Smooth muscle cell (in vitro differentiated cells): ENCODE data around the gene ELK3. TPM values are rescaled to one million over a fixed set of nuclear protein-coding genes. Genes with fewer than 3 reads are reported as not detected.
A peak's percentile ranks its signal among the peaks of the same experiment; 100 is the strongest.

Source experiments
- DNase-seq: peaks from one replicate; lab custom pipeline; 2025; ENCODE audit not compliant: unreplicated experiment; lab: John Stamatoyannopoulos, UW
- H2AFZ ChIP-seq: fragments of 200-600 bp; sonication (generic); 2 replicates; pipeline ENCODE4 v1.6.0; 2016; ENCODE audit warnings: antibody characterized with exemption, low read depth, mild to moderate bottlenecking
- H3F3A ChIP-seq: fragments of 200-600 bp; sonication (generic); 2 replicates; pipeline ENCODE4 v1.6.0; 2017; ENCODE audit warnings: antibody characterized with exemption, low read depth
- H3K27ac ChIP-seq: fragments of 200-600 bp; sonication (generic); 2 replicates; pipeline ENCODE4 v1.5.1; 2016; ENCODE audit warnings: low read depth, mild to moderate bottlenecking
- H3K27me3 ChIP-seq: fragments of 200-600 bp; sonication (generic); 2 replicates; pipeline ENCODE4 v1.6.1; 2016; ENCODE audit warnings: low read depth, mild to moderate bottlenecking
- H3K36me3 ChIP-seq: fragments of 200-600 bp; sonication (generic); 2 replicates; pipeline ENCODE4 v1.5.1; 2016; ENCODE audit warnings: low read depth
- H3K4me1 ChIP-seq: fragments of 200-600 bp; sonication (generic); 2 replicates; pipeline ENCODE4 v1.5.1; 2016; ENCODE audit warnings: low read depth
- H3K4me2 ChIP-seq: fragments of 200-600 bp; sonication (generic); 2 replicates; pipeline ENCODE4 v1.6.0; 2016; ENCODE audit warnings: mild to moderate bottlenecking
- H3K4me3 ChIP-seq: fragments of 200-600 bp; sonication (generic); 2 replicates; pipeline ENCODE4 v1.5.1; 2016; ENCODE audit warnings: mild to moderate bottlenecking
- H3K79me2 ChIP-seq: fragments of 200-600 bp; sonication (generic); 2 replicates; pipeline ENCODE4 v1.6.0; 2016; ENCODE audit warnings: low read depth, mild to moderate bottlenecking
- H3K9ac ChIP-seq: fragments of 200-600 bp; sonication (generic); 2 replicates; pipeline ENCODE4 v1.6.0; 2016; ENCODE audit warnings: low read depth
- H3K9me3 ChIP-seq: fragments of 200-600 bp; sonication (generic); replicated peaks from 2 replicates; pipeline ENCODE4 v1.5.1; 2016; ENCODE audit warnings: low read depth
- H4K20me1 ChIP-seq: fragments of 200-600 bp; sonication (generic); 2 replicates; pipeline ENCODE4 v1.6.0; 2016; ENCODE audit warnings: low read depth
- CTCF ChIP-seq: fragments of 200-600 bp; sonication (generic); IDR thresholded peaks from 2 replicates; pipeline ENCODE4 v1.5.1; 2017; ENCODE audit warnings: borderline replicate concordance, mild to moderate bottlenecking, antibody characterized with exemption; ENCODE audit not compliant: insufficient read depth, poor library complexity, severe bottlenecking
- WGBS: methylation state at CpG from one replicate; pipeline ENCODE4 v1.1.7; 2016; ENCODE audit warnings: low lambda C conversion rate; 5-methylcytosine and 5-hydroxymethylcytosine counted together
- polyA plus RNA-seq: library from polyadenylated mRNA; unstranded; fragments of >200 nt; fragmentation: Nextera tagmentation; extraction: Ambion mirVana; gene quantifications from 2 replicates; pipeline ENCODE4 v1.2.1, GENCODE V29; 2016
- total RNA-seq: library from RNA; depleted of rRNA; stranded (reverse); fragments of >200 nt; gene quantifications from 2 replicates; pipeline ENCODE4 v1.2.3, GENCODE V29; 2014

Gene ELK3
- total and polyA plus RNA-seq, 2 experiments from 2014 or later: 43.1 to 44.3 TPM

- Histone ChIP-seq H3K4me2 (no peak overlapping the region), H2AFZ (no peak overlapping the region), H3K9ac (no peak overlapping the region), H3K27me3 (no peaks in the 10 kb centered on the region), H3F3A (peaks cover 20% of the 10 kb centered on the region), H3K4me3 (no peak overlapping the region), H3K79me2 (no peaks in the 10 kb centered on the region), H4K20me1 (no peaks in the 10 kb centered on the region), H3K4me1 (no peaks in the 10 kb centered on the region), H3K27ac (no peak overlapping the region), H3K36me3 (no peaks in the 10 kb centered on the region), H3K9me3 (no peaks in the 10 kb centered on the region)
- DNase-seq: no peak
- WGBS: 93% methylated on average over 5 of the region's 5 CpGs
- no peak for TF ChIP-seq CTCF
Measured at GRCh38 chr12:96189781-96190180, 4.4 kb upstream of the ELK3 start.

DNA sequence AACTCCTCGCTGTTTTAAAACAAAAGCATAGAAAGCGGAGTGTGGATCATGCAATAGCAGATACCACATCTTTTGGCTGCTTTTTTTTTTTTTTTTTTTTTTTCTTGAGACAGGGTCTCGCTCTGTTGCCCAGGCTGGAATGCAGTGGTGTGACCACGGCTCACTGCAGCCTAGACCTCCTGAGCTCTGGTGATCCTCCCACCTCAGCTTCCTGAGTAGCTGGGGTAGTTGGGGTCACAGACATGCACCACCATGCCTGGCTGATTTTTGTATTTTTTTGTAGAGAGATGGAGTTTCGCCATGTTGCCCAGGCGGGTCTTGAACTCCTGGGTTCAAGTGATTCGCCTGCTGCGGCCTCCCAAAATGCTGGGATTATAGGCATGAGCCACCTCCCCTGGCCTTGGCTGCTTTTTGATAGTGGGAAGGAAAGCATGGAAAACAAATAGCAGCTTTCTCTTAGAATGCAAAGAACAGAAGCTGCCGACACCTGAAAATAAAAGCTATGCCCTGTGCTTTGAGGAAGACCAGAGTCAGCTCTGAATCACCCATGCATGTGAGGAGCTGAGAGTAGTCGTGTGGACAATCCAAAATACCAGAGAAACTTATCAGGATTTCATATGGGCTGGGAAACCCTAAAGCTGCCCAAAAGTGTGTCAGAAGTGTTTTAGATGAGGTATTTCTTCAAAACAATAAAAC is 3.6 kb upstream of the ELK3 start:
- Histone ChIP-seq H3K79me2 (no peaks in the 10 kb centered on the region), H3K4me1 (no peaks in the 10 kb centered on the region), H3K9ac (no peak overlapping the region), H2AFZ (no peak overlapping the region), H3K27ac (peak overlapping the region; percentile 18), H3F3A (peaks cover 24% of the 10 kb centered on the region), H3K36me3 (no peaks in the 10 kb centered on the region), H3K27me3 (no peaks in the 10 kb centered on the region), H3K4me2 (no peak overlapping the region), H3K4me3 (no peak overlapping the region), H4K20me1 (no peaks in the 10 kb centered on the region), H3K9me3 (no peaks in the 10 kb centered on the region)
- 62% methylated on average over 10 of the region's 10 CpGs for WGBS
- no peak for DNase-seq
- no peak for TF ChIP-seq CTCF

- H3K79me2 ChIP-seq: peaks cover 19% of the 10 kb centered on the region
- H3K4me3 ChIP-seq: no peak overlapping the region
- H3K4me1 ChIP-seq: peaks cover 20% of the 10 kb centered on the region
- no peak for TF ChIP-seq CTCF
- H3K36me3 ChIP-seq: no peaks in the 10 kb centered on the region
- H4K20me1 ChIP-seq: no peaks in the 10 kb centered on the region
- no peak overlapping the region for H3K4me2 ChIP-seq
- no peaks in the 10 kb centered on the region for H3K9me3 ChIP-seq
- H3F3A ChIP-seq: peaks cover 34% of the 10 kb centered on the region
- no peaks in the 10 kb centered on the region for H3K27me3 ChIP-seq
- H3K9ac ChIP-seq: no peak overlapping the region
- WGBS: 72% methylated on average over 9 of the region's 9 CpGs
- no peak overlapping the region for H2AFZ ChIP-seq
- DNase-seq: no peak
- H3K27ac ChIP-seq: peak overlapping the region; percentile 65
Measured at GRCh38 chr12:96192926-96193573, 1.1 kb upstream of the ELK3 start.

- Histone ChIP-seq H3K4me2 (peak overlapping the region; percentile 97), H2AFZ (no peak overlapping the region), H3K4me1 (peaks cover 27% of the 10 kb centered on the region), H3K36me3 (no peaks in the 10 kb centered on the region), H3F3A (peaks cover 37% of the 10 kb centered on the region), H3K27ac (peak overlapping the region; percentile 99), H3K9me3 (no peaks in the 10 kb centered on the region), H4K20me1 (peaks cover 10% of the 10 kb centered on the region), H3K9ac (peak overlapping the region; percentile 94), H3K4me3 (peak overlapping the region; percentile 96), H3K79me2 (peaks cover 32% of the 10 kb centered on the region), H3K27me3 (no peaks in the 10 kb centered on the region)
- DNase-seq: no peak
- WGBS: 2% methylated on average over 15 of the region's 24 CpGs
- TF ChIP-seq CTCF: no peak
Measured at GRCh38 chr12:96194576-96194889, 358 bp downstream of the ELK3 start.
